D721Med (cell line): ENCODE measurements around the gene CDH23.

ENCODE experiments used
- DNase-seq: peaks from one replicate; pipeline ENCODE4 v3.0.0; 2011; ENCODE audit warnings: low spot score; ENCODE audit not compliant: insufficient read length
- FAIRE-seq: peaks from 2 replicates; lab custom pipeline; 2011; peaks lifted over from hg19 to GRCh38; lab: Jason Lieb, UNC
- CTCF ChIP-seq: IDR thresholded peaks from 2 replicates; pipeline ENCODE4 v1.5.1; 2012; ENCODE audit warnings: mild to moderate bottlenecking, control low read depth; ENCODE audit not compliant: insufficient read depth; ENCODE audit errors: missing control alignments

Gene CDH23

GRCh38 chr10:71433768-71434744 lies 37.3 kb downstream of the CDH23 start:
- DNase-seq (peak; percentile 11), FAIRE-seq (no peak)
- TF ChIP-seq CTCF = no peak

GRCh38 chr10:71434760-71435394 lies 38.2 kb downstream of the CDH23 start:
- DNase-seq (no peak), FAIRE-seq (no peak)
- TF ChIP-seq CTCF = no peak

GRCh38 chr10:71435571-71436267 lies 39.0 kb downstream of the CDH23 start:
- FAIRE-seq = no peak
- DNase-seq = no peak
- no peak for TF ChIP-seq CTCF

GRCh38 chr10:71436268-71437125 lies 39.8 kb downstream of the CDH23 start:
- no peak for FAIRE-seq

GRCh38 chr10:71437537-71438092 lies 40.9 kb downstream of the CDH23 start:
- TF ChIP-seq CTCF = no peak
- no peak for DNase-seq
- FAIRE-seq = no peak

More at GRCh38 chr10:71436268-71437125, 39.8 kb downstream of the CDH23 start:
- DNase-seq = no peak
- no peak for TF ChIP-seq CTCF

GRCh38 chr10:71438761-71439160 lies 42.0 kb downstream of the CDH23 start:
- no peak for FAIRE-seq
- no peak for DNase-seq
- TF ChIP-seq CTCF = no peak
